ENCODE measurements around the gene ECT2. TPM values are rescaled to one million over a fixed set of nuclear protein-coding genes. Genes with fewer than 3 reads are reported as not detected.

The ECT2 gene
- total RNA-seq, 2 donors from 2014 or later, result 0.99 to 1.8 TPM

GRCh38 chr3:172708921-172709773 is 41.4 kb upstream of the ECT2 start:
- WGBS, 2 donors, result 54 to 62% methylated on average over 2 of the region's 2 CpGs
- H3K36me3 ChIP-seq (replicated peaks in 1 of 2; ENCODE audit: insufficient read depth in 1 of 2, low read depth in 2 of 2), result no peaks in the 10 kb centered on the region
- H3K9me3 ChIP-seq, result no peaks in the 10 kb centered on the region
- peak overlapping the region in 1 of 2 donors; percentile 81 for H3K4me3 ChIP-seq
- no peak for ATAC-seq
- H3K27me3 ChIP-seq, result no peaks in the 10 kb centered on the region
- intact Hi-C loops (cut with DNase I), result no loop called here
- DNase-seq, result no peak
- TF ChIP-seq POLR2A (IDR thresholded peaks at IDR 0.05), result peak in 2 of 3 donors; percentile 14 to 22
- TF ChIP-seq CTCF (IDR thresholded peaks at IDR 0.05), result no peak
- peak overlapping the region; percentile 19 to 93 (median 88) for H3K27ac ChIP-seq
- H3K4me1 ChIP-seq, result peaks cover 18% of the 10 kb centered on the region

DNA sequence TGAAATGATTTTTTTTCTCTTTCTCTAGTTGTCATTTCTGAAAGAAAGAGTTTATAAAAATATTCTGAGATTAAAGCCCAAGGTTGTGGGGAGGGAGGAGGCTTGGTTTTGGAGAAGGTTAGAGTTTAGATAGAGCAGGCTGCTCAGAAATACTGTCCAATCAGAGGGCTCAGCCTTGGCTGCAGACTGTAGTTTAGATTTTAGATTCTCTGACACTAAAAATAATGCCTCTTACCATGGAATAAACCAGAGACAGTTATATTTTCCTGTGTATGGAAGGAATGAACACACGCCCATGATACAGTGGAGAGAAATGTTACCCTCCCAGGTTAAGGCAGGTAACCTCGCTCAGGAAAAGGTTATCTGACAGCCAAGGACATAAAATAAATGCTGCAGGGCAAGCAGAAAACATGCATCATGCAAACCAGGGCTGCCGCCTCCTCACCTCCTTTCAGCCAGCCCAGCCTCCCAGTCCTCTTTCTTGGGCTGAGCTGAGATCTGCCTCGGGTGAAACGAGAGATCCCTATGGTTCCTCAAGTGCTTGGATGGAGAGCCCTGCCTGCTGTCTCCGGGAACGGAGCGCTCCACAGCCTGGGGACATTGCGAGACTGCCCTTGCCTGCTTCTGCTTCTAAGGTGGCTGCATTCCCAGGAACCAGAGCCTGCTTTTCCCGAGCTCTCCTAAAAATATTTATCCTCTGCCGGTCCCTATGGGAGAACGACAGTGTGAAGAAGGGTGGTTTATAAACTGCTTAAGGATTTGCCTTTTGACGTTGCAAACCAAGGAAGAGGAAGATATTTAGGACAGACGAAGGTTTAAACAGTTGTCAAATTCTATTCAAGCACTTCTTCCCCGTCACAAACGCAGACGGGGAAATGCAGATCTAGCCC is 40.5 kb upstream of the ECT2 start:
- intact Hi-C loops (cut with DNase I), result no loop called here
- TF ChIP-seq CTCF (IDR thresholded peaks at IDR 0.05) (no peak), POLR2A (IDR thresholded peaks at IDR 0.05) (no peak)
- DNase-seq, result peak; percentile 33 to 50 (median 40)
- H3K4me1 ChIP-seq, result peaks cover 18% of the 10 kb centered on the region
- H3K9me3 ChIP-seq, result no peaks in the 10 kb centered on the region
- no peaks in the 10 kb centered on the region for H3K36me3 ChIP-seq (replicated peaks in 1 of 2; ENCODE audit: insufficient read depth in 1 of 2, low read depth in 2 of 2)
- 1% methylated on average over 17 of the region's 17 CpGs for WGBS, 2 donors
- peak overlapping the region; percentile 83 to 93 (median 90) for H3K27ac ChIP-seq
- peak; percentile 19 for ATAC-seq
- no peaks in the 10 kb centered on the region for H3K27me3 ChIP-seq
- H3K4me3 ChIP-seq, result peak overlapping the region; percentile 60 to 81

DNA sequence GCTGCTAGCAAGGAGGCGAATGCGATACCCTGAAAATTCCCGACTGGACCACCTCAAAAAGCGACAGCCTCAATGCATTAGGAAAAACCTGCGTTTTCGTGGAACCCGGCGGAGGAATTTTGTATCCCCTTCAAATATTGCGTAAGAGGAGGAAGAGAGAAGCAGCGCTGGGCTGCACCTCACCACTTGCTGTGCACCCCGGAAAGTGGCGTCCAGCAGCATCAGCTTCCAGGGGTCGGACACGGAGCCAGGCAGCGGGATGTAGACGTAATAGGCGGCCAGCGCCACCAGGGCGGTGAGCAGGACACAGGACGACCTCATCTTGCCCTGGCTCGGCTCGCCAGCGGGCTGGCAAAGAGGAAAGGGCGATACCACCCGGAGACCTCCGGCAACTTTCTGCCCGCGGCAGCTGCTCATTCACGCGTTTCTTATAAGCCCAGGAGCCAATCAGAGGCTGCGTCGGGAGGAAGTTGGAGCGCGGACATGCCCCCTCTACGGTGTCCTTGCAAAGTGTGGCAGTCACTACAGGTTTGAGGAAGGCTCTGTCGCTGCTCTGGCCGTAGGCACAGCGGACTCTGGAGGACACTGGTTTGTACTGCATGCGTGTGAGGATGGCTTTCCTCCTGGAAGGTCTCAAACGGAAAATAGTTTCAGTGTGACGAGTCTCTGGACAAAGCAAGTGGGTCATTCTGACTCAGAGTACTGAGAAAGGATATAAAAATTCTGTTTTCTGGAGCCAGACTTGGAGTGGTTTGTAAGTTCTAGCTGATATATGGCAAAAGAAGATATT is 39.7 kb upstream of the ECT2 start, which contains the start of gene NCEH1:
Gene NCEH1 (minus strand): TSS at position 404 of the 790 bp plus-strand sequence. CDS start 83 bp downstream, at position 321.
- WGBS, 2 donors, result 1% methylated on average over 38 to 41 of the region's 41 CpGs
- intact Hi-C loops (cut with DNase I), result no loop called here
- TF ChIP-seq CTCF (IDR thresholded peaks at IDR 0.05), result peak; percentile 77 to 97 (median 95)
- peak; percentile 89 to 98 (median 98) for TF ChIP-seq POLR2A (IDR thresholded peaks at IDR 0.05)
- H3K27ac ChIP-seq, result peak within 1 kb of the TSS; percentile 83 to 93 (median 90)
- DNase-seq (peak; percentile 91 to 96 (median 94)), ATAC-seq (peak; percentile 99)
- no peaks in the 10 kb centered on the region for H3K36me3 ChIP-seq (replicated peaks in 1 of 2; ENCODE audit: insufficient read depth in 1 of 2, low read depth in 2 of 2)
- peaks cover 18% of the 10 kb centered on the region for H3K4me1 ChIP-seq
- H3K27me3 ChIP-seq, result no peaks in the 10 kb centered on the region
- H3K9me3 ChIP-seq, result no peaks in the 10 kb centered on the region
- H3K4me3 ChIP-seq, result peak within 1 kb of the TSS; percentile 60 to 81

DNA sequence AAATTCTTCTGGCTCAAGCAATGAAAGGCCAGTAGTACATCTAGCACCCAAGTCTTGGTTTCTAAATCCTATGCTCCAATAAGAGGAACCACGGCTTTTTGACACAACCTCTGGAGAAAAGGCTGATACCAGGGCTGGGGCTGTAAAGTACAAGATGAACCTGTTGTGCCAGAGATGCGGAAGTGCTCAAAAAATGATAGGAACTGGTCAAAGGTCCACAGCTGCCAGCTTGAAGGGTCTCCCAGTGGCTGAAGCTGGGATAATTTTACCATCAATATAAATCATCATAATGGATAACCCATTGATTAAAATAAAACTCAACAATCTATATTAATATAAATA is 39.1 kb upstream of the ECT2 start:
- TF ChIP-seq CTCF (IDR thresholded peaks at IDR 0.05), result no peak
- no peak for TF ChIP-seq POLR2A (IDR thresholded peaks at IDR 0.05)
- ATAC-seq, result peak; percentile 2
- DNase-seq, result peak in 3 of 4 donors; percentile 26 to 44 (median 27)
- Histone ChIP-seq H3K27ac (peak overlapping the region; percentile 83 to 93 (median 90)), H3K9me3 (no peaks in the 10 kb centered on the region), H3K4me1 (peaks cover 18% of the 10 kb centered on the region), H3K4me3 (peak overlapping the region in 1 of 2 donors; percentile 81), H3K36me3 (replicated peaks in 1 of 2; ENCODE audit: insufficient read depth in 1 of 2, low read depth in 2 of 2) (no peaks in the 10 kb centered on the region), H3K27me3 (no peaks in the 10 kb centered on the region)
- intact Hi-C loops (cut with DNase I), result no loop called here
- WGBS, 2 donors, result 6 to 17% methylated on average over 2 of the region's 2 CpGs
